Measurements from ENCODE around the gene PHACTR1.

DNA sequence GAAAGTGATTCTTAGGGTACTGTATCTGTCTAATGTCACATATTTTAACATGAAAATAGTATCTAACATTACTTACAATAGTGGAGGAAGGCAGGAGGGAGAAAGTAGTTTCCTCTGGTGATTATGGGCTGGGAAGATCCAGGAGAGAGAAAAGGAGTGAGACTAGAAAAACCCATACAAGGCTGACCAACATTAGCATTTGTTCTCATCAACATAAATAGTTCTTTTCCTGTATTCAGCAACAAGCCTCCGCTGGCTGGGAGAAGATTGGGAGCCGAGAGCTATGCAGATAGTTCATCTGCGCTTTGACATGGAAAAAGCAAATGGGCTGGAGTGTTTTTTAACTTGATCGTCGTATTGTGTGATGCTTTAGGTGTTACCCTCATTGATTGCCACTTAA is 239.4 kb downstream of the PHACTR1 start:
- TF ChIP-seq POLR2A (IDR thresholded peaks at IDR 0.05; ENCODE audit: low read length) (no peak), GATA1 (IDR thresholded peaks at IDR 0.05; ENCODE audit: low read depth, low read length) (no peak)
